ENCODE results near the gene C5orf22. TPM values are rescaled to one million over a fixed set of nuclear protein-coding genes. Genes with fewer than 3 reads are reported as not detected.
A peak's percentile ranks its signal among the peaks of the same experiment; 100 is the strongest.

C5orf22 gene
- total RNA-seq, 1 experiment from 2014 or later, result 18.5 TPM

GRCh38 chr5:31531543-31531887 is 586 bp upstream of the C5orf22 start:
- intact Hi-C loops (cut with micrococcal nuclease), result no loop called here
- DNase-seq (ENCODE audit: unreplicated experiment), result no peak
- no peaks in the 10 kb centered on the region for H3K9me3 Mint-ChIP-seq (ENCODE audit: unreplicated experiment)
- peak overlapping the region; percentile 94 for H3K27ac Mint-ChIP-seq (ENCODE audit: low read depth, unreplicated experiment)
- ChIA-PET POLR2A (interaction anchor here (0.7 to 3.1 kb wide), 12 partner anchors 9 to 1813 kb away, joined by 3 to 19 read pairs (median 5); partner anchors contain the start of gene GOLPH3), CTCF (interaction anchor here (0.6 to 0.7 kb wide), 2 partner anchors 105 to 1441 kb away, joined by 3 to 4 read pairs; no protein-coding TSS in a partner anchor)
- TF ChIP-seq, protein P1, sequence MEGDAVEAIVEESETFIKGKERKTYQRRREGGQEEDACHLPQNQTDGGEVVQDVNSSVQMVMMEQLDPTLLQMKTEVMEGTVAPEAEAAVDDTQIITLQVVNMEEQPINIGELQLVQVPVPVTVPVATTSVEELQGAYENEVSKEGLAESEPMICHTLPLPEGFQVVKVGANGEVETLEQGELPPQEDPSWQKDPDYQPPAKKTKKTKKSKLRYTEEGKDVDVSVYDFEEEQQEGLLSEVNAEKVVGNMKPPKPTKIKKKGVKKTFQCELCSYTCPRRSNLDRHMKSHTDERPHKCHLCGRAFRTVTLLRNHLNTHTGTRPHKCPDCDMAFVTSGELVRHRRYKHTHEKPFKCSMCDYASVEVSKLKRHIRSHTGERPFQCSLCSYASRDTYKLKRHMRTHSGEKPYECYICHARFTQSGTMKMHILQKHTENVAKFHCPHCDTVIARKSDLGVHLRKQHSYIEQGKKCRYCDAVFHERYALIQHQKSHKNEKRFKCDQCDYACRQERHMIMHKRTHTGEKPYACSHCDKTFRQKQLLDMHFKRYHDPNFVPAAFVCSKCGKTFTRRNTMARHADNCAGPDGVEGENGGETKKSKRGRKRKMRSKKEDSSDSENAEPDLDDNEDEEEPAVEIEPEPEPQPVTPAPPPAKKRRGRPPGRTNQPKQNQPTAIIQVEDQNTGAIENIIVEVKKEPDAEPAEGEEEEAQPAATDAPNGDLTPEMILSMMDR (IDR thresholded peaks at IDR 0.05; ENCODE audit: unreplicated experiment), result no peak
- peak overlapping the region; percentile 100 for H3K4me3 Mint-ChIP-seq (ENCODE audit: unreplicated experiment)
- H3K4me1 Mint-ChIP-seq (ENCODE audit: insufficient read depth, unreplicated experiment), result peaks cover 23% of the 10 kb centered on the region
- peaks cover 65% of the 10 kb centered on the region for H3K36me3 Mint-ChIP-seq (ENCODE audit: insufficient read depth, unreplicated experiment)
- no peaks in the 10 kb centered on the region for H3K27me3 Mint-ChIP-seq (ENCODE audit: insufficient read depth, unreplicated experiment)
- TSS peak; percentile 59 for BruUV-seq (replicated peaks)

- Mint-ChIP-seq H3K9me3 (ENCODE audit: unreplicated experiment) (no peaks in the 10 kb centered on the region), H3K27ac (ENCODE audit: low read depth, unreplicated experiment) (no peak overlapping the region), H3K36me3 (ENCODE audit: insufficient read depth, unreplicated experiment) (peaks cover 65% of the 10 kb centered on the region), H3K4me1 (ENCODE audit: insufficient read depth, unreplicated experiment) (peaks cover 17% of the 10 kb centered on the region), H3K4me3 (ENCODE audit: unreplicated experiment) (no peak overlapping the region), H3K27me3 (ENCODE audit: insufficient read depth, unreplicated experiment) (no peaks in the 10 kb centered on the region)
- intact Hi-C loops (cut with micrococcal nuclease), result no loop called here
- DNase-seq (ENCODE audit: unreplicated experiment), result no peak
- TF ChIP-seq, protein P1 (IDR thresholded peaks at IDR 0.05; ENCODE audit: unreplicated experiment), result no peak
- ChIA-PET POLR2A (no interaction called here), CTCF (interaction anchor here (0.6 to 0.8 kb wide), 2 partner anchors 24 to 700 kb away, joined by 3 to 4 read pairs; no protein-coding TSS in a partner anchor)
- BruUV-seq (replicated peaks), result TSS peak; percentile 12
These were observed 2.5 kb downstream of the C5orf22 start for GRCh38 chr5:31534527-31535046.

DNA sequence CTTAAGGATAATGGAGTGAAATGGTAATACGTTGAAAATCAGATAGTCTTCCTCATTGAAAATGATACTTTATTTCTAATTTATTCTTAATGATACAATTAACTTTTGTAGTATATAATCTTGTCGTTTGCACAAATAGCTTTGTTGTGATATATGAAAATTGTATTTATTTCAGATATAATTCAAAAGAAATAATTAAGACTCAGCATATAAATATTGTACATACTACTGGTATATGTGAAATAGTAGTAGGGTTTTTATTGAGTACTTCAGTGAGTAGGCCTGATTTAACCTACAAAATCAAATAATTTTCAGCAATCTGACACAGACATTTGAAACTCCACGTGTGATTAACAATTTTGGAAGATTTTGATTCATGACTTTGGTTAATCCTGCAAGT is 4.8 kb downstream of the C5orf22 start:
- no peak overlapping the region for H3K4me3 Mint-ChIP-seq (ENCODE audit: unreplicated experiment)
- H3K36me3 Mint-ChIP-seq (ENCODE audit: insufficient read depth, unreplicated experiment), result peaks cover 73% of the 10 kb centered on the region
- ChIA-PET CTCF (interaction anchor here (1.0 kb wide), 1 partner anchor 399 kb away, joined by 3 read pairs; no protein-coding TSS in a partner anchor), POLR2A (no interaction called here)
- TF ChIP-seq, protein P1 (IDR thresholded peaks at IDR 0.05; ENCODE audit: unreplicated experiment), result no peak
- H3K27ac Mint-ChIP-seq (ENCODE audit: low read depth, unreplicated experiment), result no peak overlapping the region
- DNase-seq (ENCODE audit: unreplicated experiment), result no peak
- no peaks in the 10 kb centered on the region for H3K27me3 Mint-ChIP-seq (ENCODE audit: insufficient read depth, unreplicated experiment)
- BruUV-seq (replicated peaks), result no TSS peak
- intact Hi-C loops (cut with micrococcal nuclease), result no loop called here
- peaks cover 7% of the 10 kb centered on the region for H3K4me1 Mint-ChIP-seq (ENCODE audit: insufficient read depth, unreplicated experiment)
- H3K9me3 Mint-ChIP-seq (ENCODE audit: unreplicated experiment), result no peaks in the 10 kb centered on the region

DNA sequence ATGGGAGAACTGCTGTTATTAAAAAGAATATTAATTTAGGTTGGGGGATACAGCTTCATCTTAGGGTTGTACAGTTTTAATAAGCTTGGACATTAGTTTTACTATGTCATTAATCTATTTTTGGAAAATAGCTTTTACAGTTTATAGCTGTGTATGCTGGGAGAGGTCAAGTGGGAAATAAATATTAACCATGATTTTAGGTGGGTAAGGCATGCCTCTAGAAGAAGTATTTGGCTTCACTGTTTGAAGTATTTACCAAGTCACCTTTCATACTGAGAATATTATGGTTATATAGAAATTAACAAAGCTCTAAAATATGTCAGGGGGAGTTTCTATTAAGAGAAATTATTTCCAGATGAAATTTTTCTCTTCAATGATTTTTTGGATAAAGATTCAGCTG is 5.2 kb downstream of the C5orf22 start:
- TF ChIP-seq, protein P1 (IDR thresholded peaks at IDR 0.05; ENCODE audit: unreplicated experiment), result no peak
- ChIA-PET POLR2A (no interaction called here), CTCF (interaction anchor here (1.0 kb wide), 1 partner anchor 399 kb away, joined by 3 read pairs; no protein-coding TSS in a partner anchor)
- H3K9me3 Mint-ChIP-seq (ENCODE audit: unreplicated experiment), result no peaks in the 10 kb centered on the region
- H3K4me3 Mint-ChIP-seq (ENCODE audit: unreplicated experiment), result no peak overlapping the region
- no peak overlapping the region for H3K27ac Mint-ChIP-seq (ENCODE audit: low read depth, unreplicated experiment)
- H3K36me3 Mint-ChIP-seq (ENCODE audit: insufficient read depth, unreplicated experiment), result peaks cover 78% of the 10 kb centered on the region
- intact Hi-C loops (cut with micrococcal nuclease), result no loop called here
- no TSS peak for BruUV-seq (replicated peaks)
- DNase-seq (ENCODE audit: unreplicated experiment), result no peak
- no peaks in the 10 kb centered on the region for H3K27me3 Mint-ChIP-seq (ENCODE audit: insufficient read depth, unreplicated experiment)
- peaks cover 7% of the 10 kb centered on the region for H3K4me1 Mint-ChIP-seq (ENCODE audit: insufficient read depth, unreplicated experiment)
